ENCODE measurements around the gene ANXA5.

GRCh38 chr4:121665371-121665770 is 31.4 kb downstream of the ANXA5 start:
- no peak for TF ChIP-seq CTCF (IDR thresholded peaks at IDR 0.05)
- TF ChIP-seq POLR2A (IDR thresholded peaks at IDR 0.05): no peak

Measured in suprapubic skin (tissue), 3 donors.